Lower lobe of right lung (tissue), 2 donors: Measurements from ENCODE around the gene SDHD. TPM values are rescaled to one million over a fixed set of nuclear protein-coding genes. Genes with fewer than 3 reads are reported as not detected.
"Not testable (repeated sequence)": the region's sequence is repeated elsewhere in the genome, so short reads cannot be mapped to it uniquely, and the experiment has no call there.

ENCODE experiments used
- ATAC-seq, 2 donors: fragments of 200-7000 bp; cut with Tn5 transposase; one replicate each; pipeline ENCODE4 v1.9.1; 2020 to 2022; ENCODE audit warnings: mild to moderate bottlenecking in 2 of 2, moderate library complexity in 2 of 2
- DNase-seq: peaks from one replicate; pipeline ENCODE4 v3.0.0-alpha.2; 2020
- H3K27ac ChIP-seq: fragments of 200-600 bp; one replicate; pipeline ENCODE4 v1.8.0; 2022
- H3K27me3 ChIP-seq: fragments of 200-600 bp; one replicate; pipeline ENCODE4 v1.8.0; 2022; ENCODE audit warnings: low read depth
- H3K36me3 ChIP-seq: fragments of 200-600 bp; one replicate; pipeline ENCODE4 v1.8.0; 2022; ENCODE audit warnings: mild to moderate bottlenecking
- H3K4me1 ChIP-seq: fragments of 200-600 bp; one replicate; pipeline ENCODE4 v1.8.0; 2022
- H3K4me3 ChIP-seq: fragments of 200-600 bp; one replicate; pipeline ENCODE4 v1.8.0; 2022; ENCODE audit warnings: mild to moderate bottlenecking
- H3K9me3 ChIP-seq: fragments of 200-600 bp; one replicate; pipeline ENCODE4 v1.8.0; 2022
- intact Hi-C: fragments of 100-400 bp; cut with DNase I; formaldehyde crosslinking; loops from one replicate; pipeline ENCODE4 v1.11.0; 2022
- long read RNA-seq: library from polyadenylated mRNA; unstranded; transcript quantifications from one replicate; pipeline ENCODE4 v2.0.0, GENCODE V29; 2021
- total RNA-seq: library from RNA; stranded (reverse); fragmentation: NEBNext Ultra II Directional; extraction: Animal tissue kit (Norgen Biotek cat#: 25700); gene quantifications from one replicate; pipeline ENCODE4 v1.2.1, GENCODE V29; 2021
- TF ChIP-seq, protein P1 (sequence below): fragments of 200-600 bp; IDR thresholded peaks from one replicate; pipeline ENCODE4 v1.8.0; 2022; ENCODE audit warnings: antibody characterized with exemption, mild to moderate bottlenecking
- donor health status: DM: no; HTN: yes; CAD: no; lungs with severe emphysema.

Gene SDHD
- total RNA-seq = 91.2 TPM
- long read RNA-seq, transcript SDHD-201 (4 exons, 1,439 nt) = major isoform, 213 of 222 reads
- long read RNA-seq, partial matches to known transcripts = 3 of 222 reads
- long read RNA-seq, other reads (novel, unspliced or antisense) = 5 of 222 reads

DNA sequence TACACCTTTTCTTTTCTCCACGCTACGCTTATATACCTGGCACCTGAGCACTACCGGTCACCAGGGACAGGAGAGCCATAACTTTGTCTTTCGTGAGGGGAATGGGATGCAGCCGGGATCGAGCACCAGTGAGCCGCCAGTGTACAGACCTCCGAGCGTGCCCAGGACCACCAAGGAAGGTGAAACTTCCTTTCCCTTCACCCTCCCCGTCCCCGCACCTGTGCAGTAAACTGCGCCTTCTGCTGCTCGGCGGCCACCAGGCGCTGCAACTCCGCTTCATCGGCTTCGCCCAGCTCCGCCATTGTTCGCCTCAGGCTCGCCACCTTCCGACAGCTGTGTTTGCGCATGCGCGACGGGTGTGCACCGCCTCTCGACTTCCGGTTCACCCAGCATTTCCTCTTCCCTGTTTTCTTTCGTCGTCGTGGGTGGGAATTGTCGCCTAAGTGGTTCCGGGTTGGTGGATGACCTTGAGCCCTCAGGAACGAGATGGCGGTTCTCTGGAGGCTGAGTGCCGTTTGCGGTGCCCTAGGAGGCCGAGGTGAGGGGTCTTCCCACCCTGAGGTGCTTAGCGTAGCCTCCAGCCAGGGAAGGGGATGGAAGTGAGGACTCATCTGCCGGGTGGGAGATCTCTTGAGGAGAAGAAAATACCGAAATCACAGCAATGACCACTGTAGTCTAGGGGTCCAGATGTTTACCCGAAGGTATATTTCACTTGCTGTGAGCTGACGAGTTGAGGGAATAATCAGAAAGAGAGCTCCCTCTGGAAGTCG is at the start of gene SDHD, which contains the start of gene TIMM8B:
SDHD (plus strand) TSS at position 452 of the 770 bp plus-strand sequence; CDS start at position 487, 35 bp downstream.
TIMM8B (minus strand) TSS at position 335 of the 770 bp plus-strand sequence; CDS start at position 302, 33 bp downstream.
- Histone ChIP-seq H3K36me3 (peaks cover 76% of the 10 kb centered on the region), H3K27ac (peak within 1 kb of the TSS; percentile 83), H3K4me3 (peak within 1 kb of the TSS; percentile 89), H3K9me3 (no peaks in the 10 kb centered on the region), H3K27me3 (no peaks in the 10 kb centered on the region), H3K4me1 (peaks cover 27% of the 10 kb centered on the region)
- peak; percentile 93 for DNase-seq
- TF ChIP-seq, protein P1, sequence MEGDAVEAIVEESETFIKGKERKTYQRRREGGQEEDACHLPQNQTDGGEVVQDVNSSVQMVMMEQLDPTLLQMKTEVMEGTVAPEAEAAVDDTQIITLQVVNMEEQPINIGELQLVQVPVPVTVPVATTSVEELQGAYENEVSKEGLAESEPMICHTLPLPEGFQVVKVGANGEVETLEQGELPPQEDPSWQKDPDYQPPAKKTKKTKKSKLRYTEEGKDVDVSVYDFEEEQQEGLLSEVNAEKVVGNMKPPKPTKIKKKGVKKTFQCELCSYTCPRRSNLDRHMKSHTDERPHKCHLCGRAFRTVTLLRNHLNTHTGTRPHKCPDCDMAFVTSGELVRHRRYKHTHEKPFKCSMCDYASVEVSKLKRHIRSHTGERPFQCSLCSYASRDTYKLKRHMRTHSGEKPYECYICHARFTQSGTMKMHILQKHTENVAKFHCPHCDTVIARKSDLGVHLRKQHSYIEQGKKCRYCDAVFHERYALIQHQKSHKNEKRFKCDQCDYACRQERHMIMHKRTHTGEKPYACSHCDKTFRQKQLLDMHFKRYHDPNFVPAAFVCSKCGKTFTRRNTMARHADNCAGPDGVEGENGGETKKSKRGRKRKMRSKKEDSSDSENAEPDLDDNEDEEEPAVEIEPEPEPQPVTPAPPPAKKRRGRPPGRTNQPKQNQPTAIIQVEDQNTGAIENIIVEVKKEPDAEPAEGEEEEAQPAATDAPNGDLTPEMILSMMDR = peak; percentile 29
- intact Hi-C loops = no loop called here
- ATAC-seq = peak; percentile 96 to 99

DNA sequence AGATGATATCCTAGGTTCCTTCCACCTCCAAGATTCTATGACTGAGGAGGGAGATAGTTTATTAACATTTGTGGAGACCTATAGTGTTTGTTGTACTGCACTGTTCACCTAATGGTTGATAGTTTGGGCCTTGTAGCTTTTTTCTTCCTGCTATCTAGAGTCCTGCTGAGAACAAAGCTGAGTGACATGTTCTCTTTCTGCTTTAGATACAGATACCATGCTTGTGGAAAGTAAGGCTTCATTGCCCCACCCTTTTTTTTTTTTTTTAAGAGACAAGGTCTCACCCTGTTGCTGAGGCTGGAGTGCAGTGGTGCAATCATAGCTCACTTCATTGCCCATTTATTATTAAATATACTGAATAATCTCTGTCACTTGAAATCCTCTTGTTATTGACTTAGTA is 49.1 kb upstream of the SDHD start:
- ATAC-seq = no peak
- no peak overlapping the region for H3K27ac ChIP-seq
- DNase-seq = no peak
- intact Hi-C loops = no loop called here
- H3K4me3 ChIP-seq = no peak overlapping the region
- H3K27me3 ChIP-seq = no peaks in the 10 kb centered on the region
- H3K4me1 ChIP-seq = no peaks in the 10 kb centered on the region
- no peaks in the 10 kb centered on the region for H3K9me3 ChIP-seq
- TF ChIP-seq, protein P1 = no peak
- H3K36me3 ChIP-seq = peaks cover 80% of the 10 kb centered on the region

DNA sequence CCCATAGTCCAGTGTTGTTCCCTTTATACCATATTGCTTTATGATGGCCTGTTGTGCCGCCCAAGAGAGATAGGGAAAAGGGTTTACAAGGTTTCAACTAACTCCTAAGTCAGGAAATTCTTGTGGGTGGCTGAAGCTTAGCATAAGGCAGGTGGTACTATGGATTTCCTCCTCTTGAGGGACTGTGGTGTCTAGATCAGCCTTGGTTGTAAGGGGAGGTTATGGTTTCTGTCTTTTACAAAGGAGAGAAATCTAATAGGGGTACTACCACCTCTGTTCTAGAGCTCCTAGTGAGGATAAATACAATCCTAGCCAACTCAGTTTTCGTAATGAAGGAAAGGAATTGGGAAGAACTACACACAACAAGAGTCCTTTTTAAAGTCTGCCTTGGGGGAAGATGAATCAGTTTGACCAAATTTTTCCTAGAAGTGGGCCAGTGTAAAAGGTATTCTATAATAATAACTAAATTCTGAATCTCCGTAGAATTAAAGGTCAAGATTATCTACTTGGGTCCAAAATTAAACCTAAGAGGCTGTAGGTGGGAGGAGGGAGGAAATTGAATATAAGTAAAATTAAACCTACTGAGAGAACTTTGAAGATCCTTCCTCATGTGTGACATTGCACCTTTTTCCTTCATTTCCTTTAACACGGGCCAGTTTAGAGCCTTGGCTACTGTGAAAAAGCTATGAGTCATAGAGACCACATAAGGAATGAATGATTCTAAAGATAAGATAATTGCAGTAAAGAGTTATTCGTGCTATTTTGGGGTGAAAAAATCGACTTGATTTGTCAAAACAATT is 44.3 kb upstream of the SDHD start:
- ATAC-seq (no peak), DNase-seq (no peak)
- intact Hi-C loops = no loop called here
- no peak overlapping the region for H3K4me3 ChIP-seq
- no peak overlapping the region for H3K27ac ChIP-seq
- TF ChIP-seq, protein P1 = no peak
- no peaks in the 10 kb centered on the region for H3K4me1 ChIP-seq
- peaks cover 86% of the 10 kb centered on the region for H3K36me3 ChIP-seq
- H3K27me3 ChIP-seq = no peaks in the 10 kb centered on the region
- no peaks in the 10 kb centered on the region for H3K9me3 ChIP-seq

DNA sequence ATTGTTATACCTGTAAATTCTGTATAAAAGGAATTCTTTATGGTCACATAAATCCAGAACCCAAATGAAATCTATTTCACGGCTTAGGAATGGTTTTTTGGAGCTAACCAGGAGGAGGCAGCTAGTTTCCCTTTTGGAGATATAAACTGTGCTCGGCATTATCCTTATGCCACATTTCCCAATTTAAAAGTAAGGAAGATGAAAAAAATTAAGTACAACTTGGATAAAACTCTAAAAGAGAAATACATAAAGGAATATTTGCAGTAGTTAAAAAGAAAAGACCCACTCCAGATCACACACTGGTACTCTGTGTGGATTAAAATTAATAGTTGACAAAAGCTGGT is 43.7 kb upstream of the SDHD start:
- ATAC-seq = no peak
- no peaks in the 10 kb centered on the region for H3K4me1 ChIP-seq
- H3K36me3 ChIP-seq = peaks cover 83% of the 10 kb centered on the region
- TF ChIP-seq, protein P1 = no peak
- H3K27ac ChIP-seq = no peak overlapping the region
- H3K4me3 ChIP-seq = no peak overlapping the region
- intact Hi-C loops = no loop called here
- no peaks in the 10 kb centered on the region for H3K27me3 ChIP-seq
- DNase-seq = no peak
- no peaks in the 10 kb centered on the region for H3K9me3 ChIP-seq

DNA sequence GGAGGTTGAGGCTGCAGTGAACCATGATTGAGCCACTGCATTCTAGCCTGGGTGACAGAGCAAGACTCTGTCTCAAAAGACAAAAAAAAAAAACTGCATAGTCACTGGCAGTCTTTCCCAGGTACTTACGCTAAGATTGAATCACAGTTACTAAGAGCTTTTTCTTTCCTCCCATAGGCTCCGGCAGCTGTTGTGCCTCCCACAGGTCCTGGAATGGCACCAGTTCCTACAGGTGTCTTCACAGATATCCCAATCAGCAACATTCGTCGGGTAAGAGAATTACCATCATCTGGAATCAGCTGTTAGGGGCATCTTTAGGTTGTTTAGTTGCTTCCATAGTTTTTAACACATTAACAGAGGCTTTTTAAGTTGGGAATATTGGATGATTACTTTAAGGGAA is 41.7 kb upstream of the SDHD start:
- Histone ChIP-seq H3K4me1 (no peaks in the 10 kb centered on the region), H3K36me3 (peaks cover 79% of the 10 kb centered on the region), H3K4me3 (no peak overlapping the region), H3K27me3 (no peaks in the 10 kb centered on the region), H3K27ac (no peak overlapping the region), H3K9me3 (no peaks in the 10 kb centered on the region)
- TF ChIP-seq, protein P1 = no peak
- DNase-seq (no peak), ATAC-seq (no peak)
- intact Hi-C loops = no loop called here

DNA sequence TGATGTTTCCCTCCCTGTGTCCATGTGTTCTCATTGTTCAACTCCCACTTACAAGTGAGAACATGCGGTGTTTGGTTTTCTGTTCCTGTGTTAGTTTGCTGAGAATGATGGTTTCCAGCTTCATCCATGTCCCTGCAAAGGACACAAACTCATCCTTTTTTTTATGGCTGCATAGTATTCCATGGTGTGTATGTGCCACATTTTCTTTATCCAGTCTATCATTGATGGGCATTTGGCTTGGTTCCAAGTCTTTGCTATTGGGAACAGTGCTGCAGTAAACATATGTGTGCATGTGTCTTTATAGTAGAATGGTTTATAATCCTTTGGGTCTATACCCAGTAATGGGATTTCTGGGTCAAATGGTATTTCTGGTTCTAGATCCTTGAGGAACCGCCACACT is 40.0 kb upstream of the SDHD start:
- peaks cover 79% of the 10 kb centered on the region for H3K36me3 ChIP-seq
- not testable (repeated sequence) for DNase-seq

DNA sequence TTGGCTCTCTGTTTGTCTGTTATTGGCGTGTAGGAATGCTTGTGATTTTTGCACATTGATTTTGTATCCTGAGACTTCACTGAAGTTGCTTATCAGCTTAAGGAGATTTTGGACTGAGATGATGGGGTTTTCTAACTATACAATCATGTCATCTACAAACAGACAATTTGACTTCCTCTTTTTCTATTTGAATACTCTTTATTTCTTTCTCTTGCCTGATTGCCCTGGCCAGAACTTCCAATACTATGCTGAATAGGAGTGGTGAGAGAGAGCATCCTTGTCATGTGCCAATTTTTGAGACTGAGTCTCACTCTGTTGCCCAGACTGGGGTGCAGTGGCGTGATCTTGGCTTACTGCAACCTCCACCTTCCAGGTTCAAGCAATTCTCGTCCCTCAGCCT is 38.4 kb upstream of the SDHD start:
- H3K4me1 ChIP-seq, H3K4me3 ChIP-seq, H3K27ac ChIP-seq, H3K27me3 ChIP-seq, H3K9me3 ChIP-seq, intact Hi-C loops, ATAC-seq, DNase-seq: not testable (repeated sequence)
- peaks cover 88% of the 10 kb centered on the region for H3K36me3 ChIP-seq

More for the DNA sequence above, 40.0 kb upstream of the SDHD start:
- H3K27ac ChIP-seq, H3K9me3 ChIP-seq, ATAC-seq, H3K4me1 ChIP-seq, H3K4me3 ChIP-seq, H3K27me3 ChIP-seq, intact Hi-C loops: not testable (repeated sequence)
